ENCODE data around the gene TBKBP1.

- TF ChIP-seq, protein P1, sequence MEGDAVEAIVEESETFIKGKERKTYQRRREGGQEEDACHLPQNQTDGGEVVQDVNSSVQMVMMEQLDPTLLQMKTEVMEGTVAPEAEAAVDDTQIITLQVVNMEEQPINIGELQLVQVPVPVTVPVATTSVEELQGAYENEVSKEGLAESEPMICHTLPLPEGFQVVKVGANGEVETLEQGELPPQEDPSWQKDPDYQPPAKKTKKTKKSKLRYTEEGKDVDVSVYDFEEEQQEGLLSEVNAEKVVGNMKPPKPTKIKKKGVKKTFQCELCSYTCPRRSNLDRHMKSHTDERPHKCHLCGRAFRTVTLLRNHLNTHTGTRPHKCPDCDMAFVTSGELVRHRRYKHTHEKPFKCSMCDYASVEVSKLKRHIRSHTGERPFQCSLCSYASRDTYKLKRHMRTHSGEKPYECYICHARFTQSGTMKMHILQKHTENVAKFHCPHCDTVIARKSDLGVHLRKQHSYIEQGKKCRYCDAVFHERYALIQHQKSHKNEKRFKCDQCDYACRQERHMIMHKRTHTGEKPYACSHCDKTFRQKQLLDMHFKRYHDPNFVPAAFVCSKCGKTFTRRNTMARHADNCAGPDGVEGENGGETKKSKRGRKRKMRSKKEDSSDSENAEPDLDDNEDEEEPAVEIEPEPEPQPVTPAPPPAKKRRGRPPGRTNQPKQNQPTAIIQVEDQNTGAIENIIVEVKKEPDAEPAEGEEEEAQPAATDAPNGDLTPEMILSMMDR (conservative IDR thresholded peaks at IDR 0.05 in 1 of 2, IDR thresholded peaks at IDR 0.05 in 1 of 2; ENCODE audit: low read depth in 1 of 2, low read length in 2 of 2) = no peak
- TF ChIP-seq EZH2 (IDR thresholded peaks at IDR 0.05; ENCODE audit: low read length, missing control alignments) = no peak
Measured at GRCh38 chr17:47724705-47725104, 30.7 kb downstream of the TBKBP1 start.

Data from fibroblast of lung (primary cell).